ENCODE measurements around the gene RXFP1. TPM values are rescaled to one million over a fixed set of nuclear protein-coding genes. Genes with fewer than 3 reads are reported as not detected.

Gene RXFP1
- total RNA-seq, 3 donors from 2014 or later (not counting 1 experiment from before 2014, with no cell fraction given): not detected

DNA sequence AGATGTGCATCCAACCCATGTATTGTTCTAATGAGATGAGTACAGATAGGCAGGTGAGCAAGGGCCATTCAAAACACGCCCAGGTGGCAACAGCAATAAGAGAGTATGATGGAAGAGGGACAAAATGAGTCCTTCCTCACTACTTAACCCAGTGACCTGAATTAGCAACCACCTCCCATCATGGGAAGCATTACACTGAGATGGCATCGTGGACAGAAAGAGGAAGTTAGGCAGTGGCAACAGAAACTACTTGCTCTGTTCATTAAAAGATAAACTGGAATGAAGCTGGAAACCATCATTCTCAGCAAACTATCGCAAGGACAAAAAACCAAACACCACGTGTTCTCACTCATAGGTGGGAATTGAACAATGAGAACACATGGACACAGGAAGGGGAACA, 17.2 kb downstream of the RXFP1 start:
- 0% methylated on average over 1 of the region's 4 CpGs for WGBS (ENCODE audit: insufficient coverage)
- ATAC-seq: no peak
- Histone ChIP-seq H3K4me3 (ENCODE audit: low read length) (no peak overlapping the region), H3K27me3 (ENCODE audit: control insufficient read depth, insufficient read depth, low read length) (no peaks in the 10 kb centered on the region), H3K4me1 (ENCODE audit: control insufficient read depth, insufficient read depth, low read length) (no peaks in the 10 kb centered on the region), H3K9me3 (ENCODE audit: control insufficient read depth, insufficient read depth, low read length) (no peaks in the 10 kb centered on the region), H3K27ac (ENCODE audit: low read length) (no peak overlapping the region), H3K36me3 (ENCODE audit: control insufficient read depth, insufficient read depth, low read length) (no peaks in the 10 kb centered on the region)
- Mint-ChIP-seq H3K36me3 (no peaks in the 10 kb centered on the region), H3K4me3 (no peak overlapping the region), H3K4me1 (peaks cover 0 to 9% of the 10 kb centered on the region in 2 donors), H3K27ac (no peak overlapping the region), H3K9me3 (peaks cover 0 to 6% of the 10 kb centered on the region in 2 donors), H3K27me3 (ENCODE audit: low read depth in 2 of 2) (no peaks in the 10 kb centered on the region)
- TF ChIP-seq, protein P1, sequence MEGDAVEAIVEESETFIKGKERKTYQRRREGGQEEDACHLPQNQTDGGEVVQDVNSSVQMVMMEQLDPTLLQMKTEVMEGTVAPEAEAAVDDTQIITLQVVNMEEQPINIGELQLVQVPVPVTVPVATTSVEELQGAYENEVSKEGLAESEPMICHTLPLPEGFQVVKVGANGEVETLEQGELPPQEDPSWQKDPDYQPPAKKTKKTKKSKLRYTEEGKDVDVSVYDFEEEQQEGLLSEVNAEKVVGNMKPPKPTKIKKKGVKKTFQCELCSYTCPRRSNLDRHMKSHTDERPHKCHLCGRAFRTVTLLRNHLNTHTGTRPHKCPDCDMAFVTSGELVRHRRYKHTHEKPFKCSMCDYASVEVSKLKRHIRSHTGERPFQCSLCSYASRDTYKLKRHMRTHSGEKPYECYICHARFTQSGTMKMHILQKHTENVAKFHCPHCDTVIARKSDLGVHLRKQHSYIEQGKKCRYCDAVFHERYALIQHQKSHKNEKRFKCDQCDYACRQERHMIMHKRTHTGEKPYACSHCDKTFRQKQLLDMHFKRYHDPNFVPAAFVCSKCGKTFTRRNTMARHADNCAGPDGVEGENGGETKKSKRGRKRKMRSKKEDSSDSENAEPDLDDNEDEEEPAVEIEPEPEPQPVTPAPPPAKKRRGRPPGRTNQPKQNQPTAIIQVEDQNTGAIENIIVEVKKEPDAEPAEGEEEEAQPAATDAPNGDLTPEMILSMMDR (IDR thresholded peaks at IDR 0.05): no peak
- intact Hi-C loops (cut with micrococcal nuclease): no loop called here
- no peak for DNase-seq

DNA sequence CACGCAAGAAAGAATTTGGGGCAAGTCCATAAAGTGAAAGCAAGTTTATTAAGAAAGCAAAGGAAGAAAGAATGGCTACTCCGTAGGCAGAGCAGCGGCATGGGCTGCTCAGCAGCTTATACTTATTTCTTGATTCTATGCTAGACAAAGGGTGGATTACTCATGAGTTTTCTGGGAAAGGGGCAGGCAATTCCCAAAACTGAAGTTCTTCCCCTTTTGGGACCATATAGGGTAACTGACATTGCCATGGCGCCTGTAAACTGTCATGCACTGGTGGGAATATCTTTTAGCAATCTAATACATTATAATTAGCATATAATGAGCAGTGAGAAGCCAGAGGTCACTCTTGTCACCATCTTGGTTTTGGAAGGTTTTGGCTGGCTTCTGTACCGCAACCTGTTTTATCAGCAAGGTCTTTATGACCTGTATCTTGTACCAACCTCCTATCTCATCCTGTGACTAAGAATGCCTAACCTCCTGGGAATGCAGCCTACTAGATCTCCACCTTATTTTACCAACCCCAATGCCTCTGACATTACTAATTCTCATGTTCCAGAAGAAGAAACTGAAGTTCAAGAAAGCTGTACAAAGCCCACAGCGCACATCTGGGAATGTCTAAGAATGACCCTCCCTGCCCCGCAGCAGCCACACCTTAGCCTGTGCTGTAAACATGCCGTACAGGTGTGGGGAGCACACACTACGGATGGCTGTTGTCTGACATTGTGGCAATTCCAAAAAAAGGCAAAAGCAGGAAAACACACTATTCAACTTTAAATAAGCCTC, 18.6 kb downstream of the RXFP1 start:
- Histone ChIP-seq H3K4me1 (ENCODE audit: control insufficient read depth, insufficient read depth, low read length) (no peaks in the 10 kb centered on the region), H3K4me3 (ENCODE audit: low read length) (no peak overlapping the region), H3K27me3 (ENCODE audit: control insufficient read depth, insufficient read depth, low read length) (no peaks in the 10 kb centered on the region), H3K36me3 (ENCODE audit: control insufficient read depth, insufficient read depth, low read length) (no peaks in the 10 kb centered on the region), H3K27ac (ENCODE audit: low read length) (no peak overlapping the region), H3K9me3 (ENCODE audit: control insufficient read depth, insufficient read depth, low read length) (no peaks in the 10 kb centered on the region)
- Mint-ChIP-seq H3K27ac (no peak overlapping the region), H3K36me3 (no peaks in the 10 kb centered on the region), H3K9me3 (peaks cover 0 to 4% of the 10 kb centered on the region in 2 donors), H3K4me3 (no peak overlapping the region), H3K27me3 (ENCODE audit: low read depth in 2 of 2) (no peaks in the 10 kb centered on the region), H3K4me1 (peaks cover 0 to 3% of the 10 kb centered on the region in 2 donors)
- intact Hi-C loops (cut with micrococcal nuclease): no loop called here
- TF ChIP-seq, protein P1 (IDR thresholded peaks at IDR 0.05): no peak
- WGBS (ENCODE audit: insufficient coverage): 83% methylated on average over 7 of the region's 9 CpGs
- ATAC-seq (no peak), DNase-seq (no peak)

DNA sequence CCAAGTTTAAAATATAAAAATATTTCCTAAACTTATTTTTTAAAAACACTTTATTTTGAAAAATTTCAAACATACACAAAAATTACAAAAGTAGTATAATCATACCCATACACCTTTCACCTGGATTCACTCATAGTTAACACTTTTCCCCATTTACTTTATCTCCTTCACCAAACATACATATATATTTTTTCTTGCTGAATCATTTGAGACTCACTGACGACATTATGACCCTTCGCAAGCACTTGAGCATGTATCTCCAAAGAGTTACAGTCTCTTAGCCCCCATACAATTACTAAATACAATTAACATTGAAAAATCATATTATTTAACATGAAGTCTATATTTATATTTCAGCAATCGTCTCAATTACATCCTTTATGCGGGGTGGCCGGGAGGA, 19.8 kb downstream of the RXFP1 start:
- H3K4me1 Mint-ChIP-seq: peaks cover 0 to 3% of the 10 kb centered on the region in 2 donors
- no peaks in the 10 kb centered on the region for H3K9me3 ChIP-seq (ENCODE audit: control insufficient read depth, insufficient read depth, low read length)
- H3K27ac ChIP-seq (ENCODE audit: low read length): no peak overlapping the region
- H3K27me3 Mint-ChIP-seq (ENCODE audit: low read depth in 2 of 2): no peaks in the 10 kb centered on the region
- no peaks in the 10 kb centered on the region for H3K27me3 ChIP-seq (ENCODE audit: control insufficient read depth, insufficient read depth, low read length)
- no peak overlapping the region for H3K4me3 Mint-ChIP-seq
- no peak overlapping the region for H3K4me3 ChIP-seq (ENCODE audit: low read length)
- H3K36me3 Mint-ChIP-seq: no peaks in the 10 kb centered on the region
- H3K4me1 ChIP-seq (ENCODE audit: control insufficient read depth, insufficient read depth, low read length): no peaks in the 10 kb centered on the region
- DNase-seq: no peak
- no peak overlapping the region for H3K27ac Mint-ChIP-seq
- no peaks in the 10 kb centered on the region for H3K36me3 ChIP-seq (ENCODE audit: control insufficient read depth, insufficient read depth, low read length)
- intact Hi-C loops (cut with micrococcal nuclease): no loop called here
- peaks cover 0 to 4% of the 10 kb centered on the region in 2 donors for H3K9me3 Mint-ChIP-seq
- WGBS (ENCODE audit: insufficient coverage): 96% methylated on average over 2 of the region's 5 CpGs
- TF ChIP-seq, protein P1 (IDR thresholded peaks at IDR 0.05): no peak
- ATAC-seq: no peak

DNA sequence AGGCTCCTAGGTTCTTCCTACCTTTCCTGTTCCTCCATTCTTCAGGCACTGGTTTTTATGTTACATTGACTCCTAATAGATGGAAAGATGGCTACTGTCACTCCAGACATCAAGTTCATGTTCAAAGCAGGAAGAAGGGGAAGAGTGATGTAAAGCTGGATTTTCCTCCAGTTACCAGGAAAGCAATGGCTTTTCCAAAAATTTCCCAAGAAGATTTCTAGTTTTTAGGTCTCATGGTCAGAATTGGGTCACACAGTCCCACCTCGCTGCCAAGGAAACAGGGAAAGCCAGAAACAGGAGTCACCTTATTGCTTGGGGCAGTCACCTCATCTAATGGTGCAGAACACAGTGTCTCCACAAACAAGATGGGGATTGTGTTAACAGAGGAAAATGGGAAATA, 21.5 kb downstream of the RXFP1 start:
- Histone ChIP-seq H3K27ac (ENCODE audit: low read length) (no peak overlapping the region), H3K4me3 (ENCODE audit: low read length) (no peak overlapping the region), H3K4me1 (ENCODE audit: control insufficient read depth, insufficient read depth, low read length) (no peaks in the 10 kb centered on the region), H3K9me3 (ENCODE audit: control insufficient read depth, insufficient read depth, low read length) (no peaks in the 10 kb centered on the region), H3K36me3 (ENCODE audit: control insufficient read depth, insufficient read depth, low read length) (no peaks in the 10 kb centered on the region), H3K27me3 (ENCODE audit: control insufficient read depth, insufficient read depth, low read length) (no peaks in the 10 kb centered on the region)
- WGBS (ENCODE audit: insufficient coverage): 85% methylated on average over 1 of the region's 1 CpG
- TF ChIP-seq, protein P1 (IDR thresholded peaks at IDR 0.05): no peak
- ATAC-seq: no peak
- intact Hi-C loops (cut with micrococcal nuclease): no loop called here
- H3K4me1 Mint-ChIP-seq: peaks cover 0 to 3% of the 10 kb centered on the region in 2 donors
- H3K27me3 Mint-ChIP-seq (ENCODE audit: low read depth in 2 of 2): no peaks in the 10 kb centered on the region
- no peak overlapping the region for H3K4me3 Mint-ChIP-seq
- no peak overlapping the region for H3K27ac Mint-ChIP-seq
- H3K36me3 Mint-ChIP-seq: no peaks in the 10 kb centered on the region
- H3K9me3 Mint-ChIP-seq: peaks cover 2 to 4% of the 10 kb centered on the region in 2 donors
- no peak for DNase-seq
